Measurements from ENCODE around the gene GBP3.
"Not testable (repeated sequence)": the region's sequence is repeated elsewhere in the genome, so short reads cannot be mapped to it uniquely, and the experiment has no call there.

GBP3 gene

GRCh38 chr1:88979749-88980116 is 42.9 kb downstream of the GBP3 start:
- in situ Hi-C loops (cut with MboI; ENCODE audit: low sequenced_read_pairs) = no loop called here

GRCh38 chr1:88979054-88979748 is 43.5 kb downstream of the GBP3 start:
- in situ Hi-C loops (cut with MboI; ENCODE audit: low sequenced_read_pairs) = no loop called here

GRCh38 chr1:88976235-88976634 is 46.4 kb downstream of the GBP3 start:
- in situ Hi-C loops (cut with MboI; ENCODE audit: low sequenced_read_pairs) = no loop called here

- in situ Hi-C loops (cut with MboI; ENCODE audit: low sequenced_read_pairs) = not testable (repeated sequence)
Observed at GRCh38 chr1:88974616-88975172, 48.0 kb downstream of the GBP3 start.

GRCh38 chr1:88973520-88974137 is 49.0 kb downstream of the GBP3 start:
- in situ Hi-C loops (cut with MboI; ENCODE audit: low sequenced_read_pairs) = no loop called here

GRCh38 chr1:88961647-88962275 is 60.9 kb downstream of the GBP3 start:
- in situ Hi-C loops (cut with MboI; ENCODE audit: low sequenced_read_pairs) = no loop called here

- in situ Hi-C loops (cut with MboI; ENCODE audit: low sequenced_read_pairs) = no loop called here
Observed at GRCh38 chr1:88961081-88961480, 61.6 kb downstream of the GBP3 start.
